ENCODE measurements around the gene TCF3.

GRCh38 chr19:1592024-1592754 is 60.2 kb downstream of the TCF3 start:
- TF ChIP-seq TAF1 (IDR thresholded peaks at IDR 0.05; ENCODE audit: low read depth) (peak; percentile 89), FOXM1 (IDR thresholded peaks at IDR 0.05; ENCODE audit: borderline replicate concordance, low read depth) (no peak), EGR1 (IDR thresholded peaks at IDR 0.05) (no peak), NFIC (IDR thresholded peaks at IDR 0.05) (peak; percentile 4; the same call in 1 of the 2 replicates), TCF12 (IDR thresholded peaks at IDR 0.05; ENCODE audit: low read depth) (no peak), RAD21 (IDR thresholded peaks at IDR 0.05; ENCODE audit: low read depth) (no peak)
- TF ChIP-seq, protein P1, sequence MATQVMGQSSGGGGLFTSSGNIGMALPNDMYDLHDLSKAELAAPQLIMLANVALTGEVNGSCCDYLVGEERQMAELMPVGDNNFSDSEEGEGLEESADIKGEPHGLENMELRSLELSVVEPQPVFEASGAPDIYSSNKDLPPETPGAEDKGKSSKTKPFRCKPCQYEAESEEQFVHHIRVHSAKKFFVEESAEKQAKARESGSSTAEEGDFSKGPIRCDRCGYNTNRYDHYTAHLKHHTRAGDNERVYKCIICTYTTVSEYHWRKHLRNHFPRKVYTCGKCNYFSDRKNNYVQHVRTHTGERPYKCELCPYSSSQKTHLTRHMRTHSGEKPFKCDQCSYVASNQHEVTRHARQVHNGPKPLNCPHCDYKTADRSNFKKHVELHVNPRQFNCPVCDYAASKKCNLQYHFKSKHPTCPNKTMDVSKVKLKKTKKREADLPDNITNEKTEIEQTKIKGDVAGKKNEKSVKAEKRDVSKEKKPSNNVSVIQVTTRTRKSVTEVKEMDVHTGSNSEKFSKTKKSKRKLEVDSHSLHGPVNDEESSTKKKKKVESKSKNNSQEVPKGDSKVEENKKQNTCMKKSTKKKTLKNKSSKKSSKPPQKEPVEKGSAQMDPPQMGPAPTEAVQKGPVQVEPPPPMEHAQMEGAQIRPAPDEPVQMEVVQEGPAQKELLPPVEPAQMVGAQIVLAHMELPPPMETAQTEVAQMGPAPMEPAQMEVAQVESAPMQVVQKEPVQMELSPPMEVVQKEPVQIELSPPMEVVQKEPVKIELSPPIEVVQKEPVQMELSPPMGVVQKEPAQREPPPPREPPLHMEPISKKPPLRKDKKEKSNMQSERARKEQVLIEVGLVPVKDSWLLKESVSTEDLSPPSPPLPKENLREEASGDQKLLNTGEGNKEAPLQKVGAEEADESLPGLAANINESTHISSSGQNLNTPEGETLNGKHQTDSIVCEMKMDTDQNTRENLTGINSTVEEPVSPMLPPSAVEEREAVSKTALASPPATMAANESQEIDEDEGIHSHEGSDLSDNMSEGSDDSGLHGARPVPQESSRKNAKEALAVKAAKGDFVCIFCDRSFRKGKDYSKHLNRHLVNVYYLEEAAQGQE (IDR thresholded peaks at IDR 0.05; ENCODE audit: low read depth): 0 out of 2 replicates have a peak, but pooled peaks have one; percentile 8
- TF ChIP-seq, protein P2, sequence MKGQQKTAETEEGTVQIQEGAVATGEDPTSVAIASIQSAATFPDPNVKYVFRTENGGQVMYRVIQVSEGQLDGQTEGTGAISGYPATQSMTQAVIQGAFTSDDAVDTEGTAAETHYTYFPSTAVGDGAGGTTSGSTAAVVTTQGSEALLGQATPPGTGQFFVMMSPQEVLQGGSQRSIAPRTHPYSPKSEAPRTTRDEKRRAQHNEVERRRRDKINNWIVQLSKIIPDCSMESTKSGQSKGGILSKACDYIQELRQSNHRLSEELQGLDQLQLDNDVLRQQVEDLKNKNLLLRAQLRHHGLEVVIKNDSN (IDR thresholded peaks at IDR 0.05): no peak

All from Ishikawa (cell line).